SK-MEL-5 (cell line): ENCODE data around the gene PHTF1. TPM values are rescaled to one million over a fixed set of nuclear protein-coding genes. Genes with fewer than 3 reads are reported as not detected.
A peak's percentile ranks its signal among the peaks of the same experiment; 100 is the strongest.
"Not testable (repeated sequence)": the region's sequence is repeated elsewhere in the genome, so short reads cannot be mapped to it uniquely, and the experiment has no call there.

Experiments used
- DNase-seq: peaks from one replicate; pipeline ENCODE4 v3.0.0-alpha.2; 2016; ENCODE audit warnings: low read depth, low spot score
- in situ Hi-C: cut with HindIII; loops from 2 replicates; pipeline ENCODE4 v1.10.0; 2016; ENCODE audit warnings: low sequenced_read_pairs, high pct_unique_total_duplicates, low pct_unique_long_range_greater_than_20kb
- total RNA-seq: library from RNA; depleted of rRNA; stranded (reverse); fragments of >200 nt; shearing (Covaris generic); gene quantifications from 2 replicates; pipeline ENCODE4 v1.2.3, GENCODE V29; 2014

Gene PHTF1
- total RNA-seq, 1 experiment from 2014 or later, result 19.3 TPM

DNA sequence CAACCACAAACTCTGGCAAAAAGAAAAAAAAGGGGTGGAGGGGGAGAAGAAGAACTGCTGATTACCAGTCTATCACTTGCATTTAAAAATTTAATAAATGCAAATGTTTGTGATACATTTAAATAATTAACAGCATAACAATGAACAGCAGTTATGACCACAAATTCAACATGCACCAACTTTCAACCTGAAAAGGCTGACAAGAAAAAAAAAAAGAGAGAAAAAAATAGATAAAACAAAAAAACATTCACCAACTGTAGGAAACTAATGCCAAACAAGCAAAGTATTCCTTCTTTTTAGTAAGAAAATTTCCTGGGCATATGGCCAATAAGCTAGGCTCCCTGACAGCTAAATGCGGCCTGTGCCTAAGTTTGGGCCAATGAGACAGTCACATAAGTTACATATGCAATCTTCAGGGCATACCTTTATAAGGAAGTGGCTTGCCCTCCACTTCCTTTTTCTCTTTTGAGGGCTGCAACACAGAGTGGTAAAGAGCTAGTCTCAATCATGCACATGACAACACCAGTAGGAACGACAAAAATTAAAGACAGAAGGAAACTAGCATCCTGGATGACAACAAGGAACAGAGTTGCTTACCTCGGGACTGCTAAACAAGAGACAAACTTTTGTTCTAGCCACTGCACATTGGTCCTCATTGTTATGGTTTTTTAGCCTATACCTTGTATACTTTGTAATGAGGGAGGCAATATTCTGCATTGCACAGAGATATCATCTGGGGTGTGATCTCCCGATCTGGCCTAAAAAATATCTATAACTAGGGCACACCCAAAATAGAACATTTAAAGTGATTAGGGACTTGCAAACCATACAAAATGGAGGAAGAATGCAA is 24.2 kb upstream of the PHTF1 start:
- no peak for DNase-seq
- in situ Hi-C loops, result no loop called here

DNA sequence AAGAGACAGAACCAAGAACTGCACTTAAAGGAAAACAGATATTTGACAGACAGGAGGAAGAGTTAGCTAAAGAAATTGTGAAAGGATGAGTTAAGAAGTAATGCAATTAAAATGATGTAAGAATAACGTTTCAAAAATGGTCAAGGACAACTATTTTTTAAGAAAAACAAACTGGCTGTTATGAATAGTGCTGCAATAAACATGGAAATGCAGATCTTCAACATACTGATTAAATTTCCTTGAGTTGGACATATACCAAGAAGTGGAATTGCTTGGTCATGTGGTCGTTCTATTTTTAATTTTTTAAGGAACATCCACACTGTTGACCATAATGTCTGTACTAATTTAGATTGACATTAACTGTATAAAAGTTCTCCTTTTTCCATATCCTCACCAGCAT is 23.1 kb upstream of the PHTF1 start:
- in situ Hi-C loops, result no loop called here
- DNase-seq, result no peak

DNA sequence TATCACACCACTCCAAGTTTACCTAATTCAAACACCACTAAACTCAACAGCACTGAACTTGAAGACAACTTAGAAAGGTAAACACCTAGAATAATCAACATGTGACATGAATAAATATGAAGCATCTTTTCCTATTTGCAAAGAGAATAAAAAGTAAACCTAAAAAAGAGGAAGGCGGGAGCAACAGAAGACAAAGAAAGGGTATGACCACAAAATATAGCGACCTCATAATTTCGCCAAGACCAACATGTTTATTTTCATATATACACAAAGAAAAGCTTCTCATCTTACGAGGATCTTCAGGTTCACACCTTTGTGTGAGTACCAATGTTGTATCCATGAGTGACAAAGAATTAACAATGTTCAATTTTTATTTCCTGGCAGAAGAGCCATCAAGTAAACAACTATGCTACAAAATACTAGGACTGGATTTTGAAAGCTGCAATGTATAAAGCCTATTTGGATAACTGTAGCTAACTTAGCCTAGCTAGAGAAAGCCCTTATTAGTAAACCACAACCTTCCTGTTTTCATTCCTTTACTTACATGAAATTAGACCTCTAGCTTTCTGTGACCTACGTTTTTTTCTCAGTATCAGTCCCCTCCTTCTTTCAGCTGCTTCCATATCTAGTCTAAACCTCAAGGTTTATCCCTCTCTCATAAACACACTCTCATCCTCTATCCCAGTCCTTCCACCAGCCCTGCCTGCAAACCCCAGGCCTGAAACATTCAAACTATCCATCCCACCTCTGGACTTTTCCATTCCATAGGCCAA is 21.3 kb upstream of the PHTF1 start:
- no peak for DNase-seq
- in situ Hi-C loops, result no loop called here

DNA sequence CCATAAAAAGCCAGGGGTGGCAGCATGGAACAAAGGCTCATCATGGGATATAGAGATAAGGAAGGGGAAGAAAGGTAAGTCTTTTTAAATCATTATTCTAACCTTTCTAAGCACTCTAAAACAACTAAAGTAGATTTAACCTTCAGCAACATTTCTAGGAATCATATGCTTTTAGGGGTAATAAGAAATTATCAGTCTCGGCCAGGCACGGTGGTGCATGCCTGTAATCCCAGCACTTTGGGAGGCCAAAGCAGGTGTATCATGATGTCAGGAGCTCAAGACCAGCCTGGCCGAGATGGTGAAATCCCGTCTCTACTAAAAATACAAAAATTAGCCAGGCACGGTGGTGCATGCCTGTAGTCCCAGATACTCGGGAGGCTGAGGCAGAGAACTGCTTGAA is 20.3 kb upstream of the PHTF1 start:
- in situ Hi-C loops, result no loop called here
- no peak for DNase-seq

DNA sequence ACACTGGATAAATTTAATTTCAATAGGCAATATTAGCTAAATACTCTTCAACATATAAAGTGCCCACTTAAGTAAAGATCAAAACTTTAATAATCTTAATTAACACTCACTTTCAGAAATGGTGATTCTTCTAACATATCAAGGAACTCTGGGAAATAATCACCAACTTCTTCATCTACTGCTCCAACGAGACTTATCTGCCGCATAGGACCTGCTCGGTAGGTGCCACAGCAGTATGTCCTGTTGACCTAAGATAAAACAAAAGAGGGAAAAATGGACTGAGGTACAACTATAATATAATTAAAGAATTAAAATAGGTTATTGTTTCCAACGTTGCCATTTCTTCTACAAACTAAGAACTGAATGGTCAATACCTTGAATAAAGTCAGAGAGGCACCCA is 18.3 kb upstream of the PHTF1 start:
- in situ Hi-C loops, result no loop called here

DNA sequence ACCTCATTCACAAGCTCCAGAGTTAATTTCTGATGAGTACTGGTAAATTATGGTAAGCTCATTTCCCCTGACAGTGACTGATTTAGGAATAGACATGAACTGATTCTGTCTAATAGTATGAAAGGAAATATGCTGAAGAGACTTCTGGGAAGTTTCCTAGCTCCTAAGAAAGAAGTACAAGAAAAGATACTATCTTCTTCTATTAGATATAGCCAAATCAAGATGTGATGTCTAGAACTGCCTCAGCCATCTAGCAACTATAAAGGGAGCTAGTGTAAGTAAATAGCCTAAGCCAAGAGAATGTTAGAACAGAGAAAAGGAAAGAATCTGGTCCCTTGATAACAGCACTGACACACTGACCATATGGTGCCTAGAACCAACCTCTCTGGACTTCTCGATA is 10.7 kb upstream of the PHTF1 start:
- in situ Hi-C loops, result no loop called here
- DNase-seq, result no peak

More for the DNA sequence above, 18.3 kb upstream of the PHTF1 start:
- no peak for DNase-seq

DNA sequence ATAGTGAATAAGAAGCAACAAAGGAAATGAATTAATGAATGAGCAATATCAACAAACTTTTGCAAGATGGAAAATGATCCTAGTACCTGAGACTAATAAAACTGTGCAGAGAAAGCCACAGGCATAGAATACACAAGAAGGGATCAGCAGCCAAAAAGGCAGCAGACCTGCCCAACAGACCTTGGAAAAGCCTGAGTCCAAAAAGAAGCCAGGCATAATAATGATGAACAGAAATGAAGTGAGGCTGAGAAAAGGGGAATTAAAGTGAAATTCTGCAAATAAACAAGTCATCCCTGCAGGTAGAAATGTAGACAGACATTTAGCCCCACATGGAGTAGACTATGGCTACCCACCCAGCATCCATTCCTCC is 10.3 kb upstream of the PHTF1 start:
- in situ Hi-C loops, result no loop called here
- no peak for DNase-seq

DNA sequence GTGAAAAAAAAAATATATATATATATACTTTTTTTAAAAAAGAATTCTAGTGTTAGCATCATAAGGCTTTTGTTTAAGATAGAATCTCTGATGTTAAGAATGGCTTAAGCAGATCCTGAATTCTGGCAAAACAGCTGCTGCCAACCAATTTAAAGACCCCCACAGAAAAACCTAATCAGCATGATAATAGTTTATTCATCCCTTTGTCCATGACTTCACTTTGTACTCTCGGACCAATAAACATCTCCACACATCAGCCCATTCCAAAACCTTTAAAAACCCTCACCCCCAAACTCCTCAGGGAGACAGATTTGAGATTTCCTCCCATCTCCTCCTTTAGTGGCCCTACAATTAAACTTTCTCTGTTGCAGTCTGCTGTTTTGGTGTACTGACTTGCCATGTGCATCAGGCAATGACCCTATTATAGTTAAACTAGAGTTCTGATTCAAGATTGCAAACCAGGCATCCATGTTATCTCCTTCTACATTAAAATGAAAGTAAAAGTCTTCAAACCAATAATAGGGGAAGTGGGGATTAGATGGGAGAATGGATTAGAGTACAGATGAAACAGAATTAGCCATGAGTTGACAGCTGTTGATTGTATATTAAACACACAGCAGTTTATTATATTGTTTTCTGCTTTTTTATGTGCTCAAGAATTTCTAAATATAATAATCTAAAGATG is 9.8 kb upstream of the PHTF1 start:
- in situ Hi-C loops, result no loop called here
- no peak for DNase-seq

DNA sequence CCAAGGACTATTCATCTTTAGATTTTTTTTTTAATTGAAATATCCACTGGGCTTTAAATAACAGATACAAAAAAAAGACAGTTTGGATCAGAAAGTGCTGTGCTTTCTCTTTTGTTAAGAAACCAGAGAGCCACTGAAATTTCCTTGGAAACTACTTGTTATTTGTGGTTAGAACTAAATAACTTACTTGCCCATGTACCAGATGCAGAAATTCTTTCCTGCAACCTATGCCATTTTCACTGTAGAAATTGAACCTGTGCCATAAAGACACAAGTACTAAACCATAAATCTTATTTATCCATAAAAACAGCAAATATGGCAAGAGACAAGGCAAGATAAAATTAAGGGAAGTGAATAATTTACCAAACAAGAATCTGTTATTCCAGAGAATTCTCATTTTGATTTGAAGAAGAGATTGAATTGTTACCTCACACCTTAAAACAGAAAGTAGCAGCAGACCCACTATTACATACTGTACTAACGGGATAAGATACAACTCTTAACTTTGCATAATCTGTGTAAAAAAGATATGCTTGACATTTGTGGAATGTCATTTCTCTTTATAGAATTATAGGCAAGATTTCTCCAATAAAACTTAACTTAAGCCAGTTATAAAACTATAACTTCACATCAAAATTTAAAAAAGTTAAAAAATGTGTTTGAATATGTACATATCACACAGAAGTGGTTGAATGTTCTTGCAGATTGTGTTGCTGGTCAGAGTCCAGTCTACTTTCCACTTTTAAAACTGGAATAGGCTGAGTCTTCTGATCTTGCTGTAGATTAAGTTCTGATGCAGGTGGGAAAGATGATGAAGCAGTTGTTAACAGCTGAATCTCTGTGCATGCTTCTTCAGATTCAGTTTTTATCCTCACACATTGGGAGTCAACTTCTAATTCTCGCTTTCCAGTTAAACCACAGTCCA is 6.3 kb upstream of the PHTF1 start:
- no peak for DNase-seq
- in situ Hi-C loops, result no loop called here

DNA sequence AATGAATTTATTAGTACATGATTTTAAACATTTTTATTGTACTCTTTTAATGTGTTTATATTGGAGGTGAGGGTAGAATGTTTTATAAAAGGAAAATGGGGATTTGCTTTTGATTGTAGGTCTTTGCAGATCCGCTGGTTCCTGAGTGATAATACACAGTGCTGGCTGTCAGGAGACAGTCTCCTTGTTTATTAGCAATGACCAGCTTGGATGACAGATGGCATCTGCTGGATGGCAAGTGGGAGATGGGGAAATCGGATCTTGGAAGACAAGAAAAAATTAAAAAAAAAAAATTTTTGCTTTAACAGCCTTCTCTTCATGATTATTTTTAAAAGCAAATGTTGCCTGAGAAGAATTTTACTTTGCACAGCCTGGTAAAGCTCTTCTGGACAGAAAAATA is 4.4 kb upstream of the PHTF1 start:
- DNase-seq, result no peak
- in situ Hi-C loops, result no loop called here

DNA sequence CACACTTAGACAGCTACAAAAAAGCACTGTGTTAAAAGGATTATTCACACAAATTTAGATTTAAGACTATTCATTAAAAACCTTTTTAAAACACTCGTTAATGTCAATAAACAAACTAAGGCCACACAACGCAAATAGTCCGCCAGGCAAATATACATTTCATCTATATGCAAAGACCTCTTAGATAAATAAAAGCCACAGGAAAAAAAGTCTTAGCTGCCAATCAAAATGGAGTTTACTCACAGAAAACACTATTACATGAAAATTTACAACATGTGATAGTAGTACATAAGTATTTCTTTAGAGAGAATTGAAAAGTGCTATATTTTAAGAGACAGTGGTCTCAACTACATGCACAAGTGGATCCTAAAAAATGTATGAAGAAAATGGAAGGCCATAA is 2.7 kb upstream of the PHTF1 start:
- DNase-seq, result no peak
- in situ Hi-C loops, result no loop called here

DNA sequence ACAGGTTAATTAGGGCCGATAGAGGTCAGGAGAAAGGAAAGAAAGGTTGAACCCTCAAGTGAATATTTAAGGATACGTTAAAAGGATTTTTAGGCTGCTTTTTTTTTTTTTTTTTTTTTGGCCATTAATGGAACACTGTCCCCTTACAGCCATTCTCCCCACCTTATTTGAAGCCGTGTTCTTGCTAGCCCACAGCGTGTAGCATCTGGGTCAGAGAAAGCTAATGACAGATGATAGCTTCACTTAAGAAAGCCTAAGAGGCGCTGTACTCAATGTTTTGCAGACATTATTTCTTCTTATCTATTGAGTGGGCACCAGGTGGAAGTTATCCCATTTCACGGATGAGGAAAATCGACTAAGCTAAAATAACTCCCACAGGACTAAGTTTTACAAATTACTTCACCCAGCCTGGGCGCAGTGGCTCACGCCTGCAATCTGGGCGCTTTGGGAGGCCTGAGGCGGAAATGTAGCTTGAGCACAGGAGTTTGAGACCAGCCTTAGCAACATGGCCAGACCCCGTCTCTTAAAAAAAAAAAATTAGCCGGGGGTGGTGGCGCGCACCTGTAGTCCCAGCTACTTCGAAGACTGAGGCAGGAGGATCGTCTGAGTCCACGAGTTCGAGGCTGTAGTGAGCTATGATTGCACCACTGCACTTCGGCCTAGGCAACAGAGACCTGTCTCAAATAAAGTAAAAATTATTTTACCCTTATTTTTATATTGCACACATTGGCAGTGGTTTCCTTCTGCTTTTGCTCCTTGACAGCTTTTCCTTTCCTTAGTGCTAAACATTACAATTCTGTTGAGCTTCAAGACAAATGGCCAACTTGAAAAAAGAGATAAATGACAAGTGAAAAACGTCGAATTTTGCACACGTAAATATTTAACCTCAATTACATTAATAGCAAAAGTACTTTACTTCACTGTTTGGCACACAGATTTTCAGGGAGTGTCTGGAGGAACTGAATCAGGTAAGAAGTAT is 1.1 kb upstream of the PHTF1 start:
- DNase-seq, result peak; percentile 3
- in situ Hi-C loops, result no loop called here

DNA sequence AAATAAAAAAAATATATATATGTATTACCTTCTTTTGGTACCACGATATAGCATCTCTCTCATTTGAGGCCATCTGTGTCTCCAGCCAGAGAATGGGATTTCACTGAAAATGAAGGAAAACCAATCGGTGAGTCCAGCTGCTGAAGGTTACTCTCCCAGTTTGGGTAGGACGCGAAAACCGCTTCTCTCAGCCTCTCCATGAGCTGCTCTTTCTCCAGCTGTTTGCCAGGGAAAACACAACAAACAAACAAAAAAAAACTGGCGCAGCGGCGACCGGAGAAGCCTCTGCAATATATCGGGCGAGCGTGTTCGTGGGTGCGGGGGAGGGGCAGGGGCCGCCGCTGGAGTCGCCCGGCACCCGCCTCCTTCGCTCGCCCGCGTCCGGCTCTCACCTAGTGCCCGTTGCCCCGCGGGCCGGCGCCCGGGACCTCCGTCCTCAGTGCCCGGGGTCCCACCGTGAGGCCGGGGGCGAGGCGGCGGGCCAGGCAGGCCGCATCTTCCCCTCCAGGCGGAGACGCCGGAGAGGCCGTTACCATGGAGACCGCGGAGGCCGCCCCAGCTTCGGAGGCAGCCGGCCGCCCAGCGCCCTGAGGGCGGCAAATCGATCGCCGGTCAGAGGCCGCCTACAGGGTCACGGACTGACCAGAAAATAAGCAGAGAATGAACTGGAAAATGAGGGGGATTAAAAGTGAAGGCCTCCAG is 504 bp downstream of the PHTF1 start:
- peak; percentile 45 for DNase-seq
- in situ Hi-C loops, result no loop called here

DNA sequence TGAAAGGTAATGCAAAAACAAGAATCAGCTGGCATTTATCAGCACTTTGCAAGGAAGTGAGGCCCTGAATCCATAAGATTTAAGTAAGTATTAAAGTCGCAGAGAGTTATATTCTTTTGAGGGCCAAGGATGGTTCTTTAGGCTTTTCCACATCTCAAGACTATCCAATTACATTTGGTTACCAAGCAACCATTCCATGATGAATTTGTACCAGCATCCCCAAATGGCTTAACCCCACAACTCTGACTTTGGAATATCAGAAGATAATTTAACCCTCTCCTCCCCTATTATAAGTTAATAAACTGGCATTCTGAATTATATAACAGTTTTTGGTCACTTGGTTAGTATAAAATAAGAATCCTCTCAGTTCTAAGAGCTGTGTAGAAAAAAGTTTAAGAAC is 2.8 kb downstream of the PHTF1 start:
- no peak for DNase-seq
- in situ Hi-C loops, result no loop called here

DNA sequence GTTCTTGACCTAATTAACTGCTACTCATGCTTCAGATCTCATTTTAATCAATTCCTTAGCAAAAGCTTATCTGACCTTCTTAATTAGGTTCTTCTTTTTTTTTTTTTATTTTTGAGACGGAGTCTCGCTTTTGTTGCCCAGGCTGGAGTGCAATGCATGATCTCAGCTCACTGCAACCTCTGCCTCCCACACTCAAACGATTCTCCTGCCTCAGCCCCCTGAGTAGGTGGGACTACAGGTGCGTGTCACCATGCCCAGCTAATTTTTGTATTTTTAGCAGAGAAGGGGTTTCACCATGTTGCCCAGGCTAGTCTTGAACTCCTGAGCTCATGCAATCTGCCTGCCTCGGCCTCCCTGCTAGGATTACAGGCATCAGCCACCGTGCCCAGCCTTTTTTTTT is 6.0 kb downstream of the PHTF1 start:
- in situ Hi-C loops, result not testable (repeated sequence)

DNA sequence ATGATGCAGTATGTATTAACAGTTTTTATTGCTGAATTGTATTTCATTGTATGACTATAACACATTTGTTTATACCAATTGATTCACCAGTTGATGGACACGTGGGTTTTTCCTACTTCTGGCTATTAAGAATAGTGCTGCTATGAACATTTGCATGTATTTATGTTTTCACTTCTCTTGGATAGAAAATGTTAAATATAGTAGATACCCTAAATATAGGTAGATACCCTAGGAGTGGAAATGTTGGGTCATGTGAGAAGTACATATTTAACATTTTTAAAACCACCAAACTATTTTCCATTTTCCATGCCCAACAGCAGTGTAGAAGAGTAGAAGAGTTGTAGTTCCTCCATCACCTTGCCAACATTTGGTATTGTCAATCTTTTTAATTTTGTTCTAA is 7.8 kb downstream of the PHTF1 start:
- in situ Hi-C loops, result no loop called here
- DNase-seq, result no peak

More for the DNA sequence above, 6.0 kb downstream of the PHTF1 start:
- not testable (repeated sequence) for DNase-seq
